ENCODE results near the gene CD9.
"Not testable (repeated sequence)": the region's sequence is repeated elsewhere in the genome, so short reads cannot be mapped to it uniquely, and the experiment has no call there.

CD9 gene, protein sequence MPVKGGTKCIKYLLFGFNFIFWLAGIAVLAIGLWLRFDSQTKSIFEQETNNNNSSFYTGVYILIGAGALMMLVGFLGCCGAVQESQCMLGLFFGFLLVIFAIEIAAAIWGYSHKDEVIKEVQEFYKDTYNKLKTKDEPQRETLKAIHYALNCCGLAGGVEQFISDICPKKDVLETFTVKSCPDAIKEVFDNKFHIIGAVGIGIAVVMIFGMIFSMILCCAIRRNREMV

DNA sequence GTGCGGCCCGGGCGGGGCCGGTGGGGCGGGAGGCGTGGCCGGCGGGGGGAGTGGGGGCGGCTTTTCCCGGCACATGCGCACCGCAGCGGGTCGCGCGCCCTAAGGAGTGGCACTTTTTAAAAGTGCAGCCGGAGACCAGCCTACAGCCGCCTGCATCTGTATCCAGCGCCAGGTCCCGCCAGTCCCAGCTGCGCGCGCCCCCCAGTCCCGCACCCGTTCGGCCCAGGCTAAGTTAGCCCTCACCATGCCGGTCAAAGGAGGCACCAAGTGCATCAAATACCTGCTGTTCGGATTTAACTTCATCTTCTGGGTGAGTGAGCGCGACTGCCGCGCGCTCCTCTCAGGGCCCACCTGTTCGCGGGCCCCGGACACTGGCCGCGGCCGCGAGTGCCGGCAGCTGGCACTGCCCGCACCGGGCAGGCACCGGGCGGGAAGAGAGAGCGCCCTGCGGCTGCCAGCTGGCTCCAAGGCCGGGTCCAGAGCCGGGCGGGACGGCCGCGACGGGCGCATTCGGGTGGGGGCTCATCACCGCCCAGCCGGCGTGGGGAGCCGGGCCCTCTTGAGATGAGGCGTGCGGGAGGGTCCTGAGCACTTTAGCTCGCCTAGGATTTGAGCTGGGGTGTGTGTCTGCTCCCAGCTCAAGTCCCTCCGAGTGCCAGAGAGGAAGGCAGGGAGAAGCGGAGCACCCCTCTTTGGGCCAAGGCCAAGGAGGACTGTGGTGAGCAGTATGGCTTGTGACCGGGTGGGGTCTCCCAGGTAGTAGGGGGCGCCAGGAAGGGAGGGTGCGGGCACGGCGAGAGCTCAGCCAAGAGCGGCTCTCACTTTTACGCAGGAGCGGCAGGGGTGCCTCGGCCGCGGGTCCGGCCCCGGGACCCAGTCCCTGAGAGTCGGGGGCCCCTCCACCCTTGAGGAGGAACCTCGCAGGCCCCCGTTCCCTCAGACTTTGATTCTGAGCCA is at the start of gene CD9:
Gene CD9, plus strand, starts transcription at position 145 of the 957 bp plus-strand sequence. Its CDS starts 100 bp downstream, at position 245.
- peak in 24 of 56 donors; percentile 22 to 74 (median 51) for DNase-seq

DNA sequence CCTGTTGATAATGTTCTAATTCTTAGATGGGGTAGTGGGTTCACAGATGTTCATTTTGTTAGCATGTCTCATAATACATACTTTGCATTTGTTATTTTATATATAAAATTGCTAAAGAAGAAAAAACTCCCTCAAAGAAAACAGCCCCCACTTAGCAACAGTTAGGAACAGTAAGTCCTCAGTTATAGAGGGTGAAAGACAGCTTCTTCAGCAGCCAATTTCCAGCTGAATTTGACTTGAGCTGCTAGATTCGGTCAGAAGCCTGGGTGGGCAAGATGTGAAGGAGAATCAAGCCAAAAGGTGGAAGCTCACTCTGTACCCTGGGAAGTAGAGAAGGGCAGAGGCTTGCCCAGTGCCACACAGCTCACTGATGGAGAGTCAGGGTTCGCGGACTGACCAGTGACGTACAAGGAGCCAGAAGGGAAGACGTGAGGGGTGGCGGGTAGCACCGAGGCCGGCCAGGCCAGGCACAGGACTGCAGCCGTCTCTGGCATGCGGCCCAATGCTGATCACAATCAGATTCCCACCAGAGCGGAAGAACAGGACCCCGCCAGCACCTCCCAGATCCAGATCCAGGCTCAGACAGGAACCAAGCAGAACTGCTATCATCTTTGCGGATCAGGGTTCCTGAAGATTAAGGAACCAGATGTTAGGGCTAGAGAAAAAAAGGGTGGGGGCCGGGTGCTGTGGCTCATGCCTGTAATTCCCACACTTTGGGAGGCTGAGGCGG is 45.3 kb upstream of the CD9 start:
- DNase-seq, result peak in 3 of 56 donors; percentile 8 to 40 (median 10)

DNA sequence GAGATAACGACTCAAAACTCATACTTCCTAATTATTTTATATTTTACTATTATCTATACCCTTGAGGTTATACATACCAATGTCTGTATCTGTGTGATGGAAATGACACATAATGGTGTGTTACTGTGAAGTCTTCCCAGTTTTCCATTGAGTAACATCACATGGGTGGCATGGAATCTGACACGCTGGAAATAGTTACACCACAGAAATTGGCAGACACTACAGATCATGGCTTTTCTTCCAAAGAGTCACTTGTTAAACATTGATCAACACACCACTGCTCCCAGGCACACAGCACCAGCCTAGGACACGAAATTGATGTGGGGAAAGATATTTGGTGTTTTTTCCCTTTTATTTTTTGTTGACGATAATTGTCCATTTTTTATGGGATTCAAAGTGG is 42.7 kb upstream of the CD9 start:
- DNase-seq, result no peak

DNA sequence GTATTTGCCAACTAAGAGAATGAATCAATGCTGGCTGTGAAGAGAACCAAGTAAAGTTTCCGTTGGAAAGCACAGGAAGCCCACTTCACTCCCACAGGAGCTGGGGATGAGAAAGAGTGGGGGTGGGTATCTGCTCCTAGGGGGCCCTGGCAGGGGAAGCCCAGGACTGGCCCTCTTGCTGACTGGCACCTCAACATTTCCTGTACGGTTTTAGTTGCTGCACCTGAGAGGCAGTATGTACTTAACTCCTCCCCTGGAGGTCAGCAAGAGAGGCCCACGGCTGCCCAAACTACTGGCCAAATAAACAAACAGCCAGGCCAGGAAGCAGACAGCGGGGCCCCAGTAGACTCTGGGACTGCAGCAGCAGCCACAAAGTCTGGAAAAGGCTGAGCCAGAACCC is 41.9 kb upstream of the CD9 start:
- DNase-seq, result no peak

DNA sequence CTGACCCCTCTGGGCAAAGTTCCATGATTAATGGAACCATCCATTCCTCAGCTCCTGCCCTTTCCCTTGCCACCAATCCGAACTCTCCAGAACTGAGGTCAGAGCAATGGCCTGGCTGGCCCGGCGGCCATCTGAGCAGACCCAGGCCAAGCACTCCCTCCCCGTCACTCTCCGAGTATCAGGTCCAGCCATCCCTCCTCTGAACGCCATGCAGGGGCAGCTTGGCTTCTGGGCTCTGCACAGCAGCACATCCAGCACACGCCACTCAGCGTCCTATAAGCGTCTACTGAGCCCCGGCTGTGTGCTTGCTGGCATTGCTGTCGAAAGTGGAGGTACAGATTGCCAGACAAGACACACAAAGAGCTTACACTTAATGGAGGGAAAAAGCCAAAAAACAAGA is 41.5 kb upstream of the CD9 start:
- DNase-seq, result no peak

DNA sequence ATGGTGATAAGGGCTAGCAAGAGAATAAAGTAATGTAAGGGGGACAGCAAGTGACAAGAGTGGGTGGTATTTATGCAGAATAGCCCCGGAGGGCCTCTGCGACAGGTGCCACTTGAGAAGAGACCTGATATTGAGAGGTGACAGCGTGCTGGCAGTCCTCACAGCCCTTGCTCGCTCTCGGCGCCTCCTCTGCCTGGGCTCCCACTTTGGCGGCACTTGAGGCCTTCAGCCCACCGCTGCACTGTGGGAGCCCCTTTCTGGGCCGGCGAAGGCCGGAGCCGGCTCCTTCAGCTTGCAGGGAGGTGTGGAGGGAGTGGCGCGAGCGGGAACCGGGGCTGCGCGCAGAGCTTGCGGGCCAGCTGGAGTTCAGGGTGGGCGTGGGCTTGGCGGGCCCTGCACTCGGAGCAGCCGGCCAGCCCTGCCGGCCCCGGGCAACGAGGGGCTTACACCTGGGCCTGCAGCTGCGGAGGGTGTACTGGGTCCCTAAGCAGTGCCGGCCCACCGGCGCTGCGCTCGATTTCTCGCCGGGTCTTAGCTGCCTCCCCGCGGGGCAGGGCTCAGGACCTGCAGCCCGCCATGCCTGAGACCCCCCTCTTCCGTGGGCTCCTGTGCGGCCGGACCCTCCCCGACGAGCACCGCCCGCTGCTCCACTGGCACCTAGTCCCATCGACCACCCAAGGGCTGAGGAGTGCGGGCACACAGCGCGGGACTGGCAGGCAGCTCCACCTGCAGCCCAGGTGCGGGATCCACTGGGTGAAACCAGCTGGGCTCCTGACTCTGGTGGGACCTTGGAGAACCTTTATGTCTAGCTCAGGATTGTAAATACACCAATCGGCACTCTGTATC is 40.8 kb upstream of the CD9 start:
- DNase-seq, result not testable (repeated sequence)

DNA sequence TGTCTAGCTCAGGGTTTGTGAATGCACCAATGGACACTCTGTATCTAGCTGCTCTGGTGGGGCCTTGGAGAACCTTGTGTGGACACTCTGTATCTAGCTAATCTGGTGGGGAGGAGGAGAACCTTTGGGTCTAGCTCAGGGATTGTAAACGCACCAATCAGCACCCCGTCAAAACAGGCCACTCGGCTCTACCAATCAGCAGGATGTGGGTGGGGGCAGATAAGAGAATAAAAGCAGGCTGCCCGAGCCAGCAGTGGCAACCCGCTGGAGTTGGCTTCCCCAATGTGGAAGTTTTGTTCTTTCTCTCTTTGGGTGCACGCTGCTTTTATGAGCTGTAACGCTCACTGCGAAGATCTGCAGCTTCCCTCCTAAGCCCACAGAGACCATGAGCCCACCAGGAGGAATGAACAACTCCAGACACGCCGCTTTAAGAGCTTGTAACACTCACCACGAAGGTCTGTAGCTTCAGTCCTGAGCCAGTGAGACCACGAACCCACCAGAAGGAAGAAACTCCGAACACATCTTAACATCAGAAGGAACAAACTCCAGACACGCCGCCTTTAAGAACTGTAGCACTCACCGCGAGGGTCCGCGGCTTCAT is 40.1 kb upstream of the CD9 start:
- DNase-seq, result not testable (repeated sequence)

DNA sequence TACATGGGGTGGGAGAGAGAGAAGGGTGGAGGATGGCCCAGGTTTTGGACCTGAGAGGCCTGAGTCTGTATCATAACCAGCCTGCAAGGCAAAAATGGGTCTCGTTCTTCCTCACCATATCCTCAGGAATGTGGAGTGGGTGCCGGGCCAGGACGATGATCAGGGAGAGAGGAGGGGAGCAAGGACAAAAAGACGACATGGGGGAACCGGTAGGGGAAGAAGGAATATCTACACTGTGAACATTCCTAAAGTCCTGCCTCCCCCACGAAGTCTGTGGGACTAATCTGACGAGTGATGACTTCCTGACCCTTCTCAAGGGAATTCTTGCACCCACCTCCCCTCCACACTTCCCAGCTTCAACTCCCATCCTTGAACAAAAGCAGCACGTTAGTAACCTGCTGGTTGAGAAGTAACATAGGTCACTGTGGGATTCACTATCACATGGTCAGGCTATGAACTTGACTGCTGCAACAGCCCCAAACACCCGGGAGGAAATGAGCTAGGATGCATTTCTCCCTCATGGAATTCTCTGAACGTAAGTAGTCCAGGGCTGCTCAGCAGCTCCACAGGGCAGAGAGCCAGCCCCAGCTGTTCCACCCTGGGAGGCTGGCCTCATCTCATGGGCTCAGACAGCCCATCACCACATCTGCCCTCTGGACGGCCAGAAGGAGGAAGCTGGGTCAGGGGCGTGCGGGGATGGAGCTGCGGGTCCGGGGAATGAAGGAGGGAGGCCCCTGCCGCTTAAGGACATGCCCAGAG is 38.9 kb upstream of the CD9 start:
- peak in 1 of 56 donors; percentile 28 for DNase-seq

DNA sequence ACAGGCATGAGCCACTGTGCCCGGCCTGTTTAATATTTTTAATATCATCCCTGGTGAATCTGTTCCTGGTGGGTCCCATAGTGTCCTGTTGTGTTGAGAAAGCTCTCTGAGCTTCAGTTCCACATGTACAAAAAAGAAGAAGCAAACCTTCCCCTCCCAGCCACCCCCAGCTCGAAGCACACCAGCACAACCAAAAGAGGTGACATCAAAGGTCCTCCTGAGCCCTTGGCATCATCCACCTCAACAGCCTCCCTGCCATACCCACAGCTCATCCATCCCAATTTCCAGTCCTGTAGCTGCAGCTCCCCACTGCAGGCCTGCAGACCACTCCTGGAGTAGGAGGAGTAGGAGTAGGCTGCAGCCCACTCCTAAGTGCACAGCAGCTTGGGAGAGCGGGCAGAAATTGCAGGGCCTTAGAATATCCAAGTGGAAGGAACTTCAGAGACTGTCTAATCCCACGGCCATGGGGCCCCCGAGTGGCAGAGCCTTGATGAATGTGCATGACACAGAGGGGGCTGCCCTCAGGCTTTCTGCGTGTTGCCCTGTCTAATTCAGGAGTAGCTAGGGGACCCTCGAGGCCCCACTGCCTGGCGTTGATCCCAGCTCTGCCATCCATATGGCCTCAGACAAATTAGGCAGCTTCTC is 36.7 kb upstream of the CD9 start:
- DNase-seq, result no peak

DNA sequence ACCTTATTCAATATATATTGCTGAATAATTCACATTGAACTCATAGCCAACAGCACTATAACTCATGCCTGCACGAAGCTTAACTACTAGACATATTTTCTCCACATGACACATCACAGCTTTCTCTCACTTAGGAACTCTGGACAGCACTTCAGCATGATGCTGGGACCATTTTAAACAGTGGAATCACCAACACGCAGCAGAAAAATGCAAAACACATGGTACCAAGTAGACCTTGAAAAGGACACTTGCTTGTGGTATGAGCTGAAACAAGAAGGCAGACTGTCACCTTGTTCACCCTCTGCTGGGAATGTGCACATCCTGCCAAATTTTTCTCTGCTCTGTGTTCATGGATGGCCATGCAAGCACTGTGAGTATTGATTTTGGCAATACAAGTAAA is 34.8 kb upstream of the CD9 start:
- DNase-seq, result no peak

DNA sequence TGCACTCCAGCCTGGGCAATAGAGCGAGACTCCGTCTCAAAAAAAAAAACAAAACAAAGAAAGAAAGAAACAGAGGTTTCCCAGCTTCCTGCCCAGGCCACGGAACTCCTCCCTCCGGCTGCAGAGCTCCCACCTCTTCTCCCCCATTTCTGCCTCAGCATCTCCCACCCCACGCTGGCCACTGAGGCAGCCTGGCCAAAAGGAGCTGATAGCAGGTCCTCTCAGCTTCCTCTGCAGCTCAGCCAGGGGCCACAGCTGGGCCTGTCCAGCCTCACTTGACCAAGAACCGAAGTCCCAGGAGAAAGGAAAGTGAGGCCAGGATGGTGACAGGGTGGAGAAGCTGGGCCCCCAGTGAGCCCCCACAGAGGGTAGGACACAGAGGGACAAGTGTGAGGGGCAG is 33.4 kb upstream of the CD9 start:
- DNase-seq, result no peak

DNA sequence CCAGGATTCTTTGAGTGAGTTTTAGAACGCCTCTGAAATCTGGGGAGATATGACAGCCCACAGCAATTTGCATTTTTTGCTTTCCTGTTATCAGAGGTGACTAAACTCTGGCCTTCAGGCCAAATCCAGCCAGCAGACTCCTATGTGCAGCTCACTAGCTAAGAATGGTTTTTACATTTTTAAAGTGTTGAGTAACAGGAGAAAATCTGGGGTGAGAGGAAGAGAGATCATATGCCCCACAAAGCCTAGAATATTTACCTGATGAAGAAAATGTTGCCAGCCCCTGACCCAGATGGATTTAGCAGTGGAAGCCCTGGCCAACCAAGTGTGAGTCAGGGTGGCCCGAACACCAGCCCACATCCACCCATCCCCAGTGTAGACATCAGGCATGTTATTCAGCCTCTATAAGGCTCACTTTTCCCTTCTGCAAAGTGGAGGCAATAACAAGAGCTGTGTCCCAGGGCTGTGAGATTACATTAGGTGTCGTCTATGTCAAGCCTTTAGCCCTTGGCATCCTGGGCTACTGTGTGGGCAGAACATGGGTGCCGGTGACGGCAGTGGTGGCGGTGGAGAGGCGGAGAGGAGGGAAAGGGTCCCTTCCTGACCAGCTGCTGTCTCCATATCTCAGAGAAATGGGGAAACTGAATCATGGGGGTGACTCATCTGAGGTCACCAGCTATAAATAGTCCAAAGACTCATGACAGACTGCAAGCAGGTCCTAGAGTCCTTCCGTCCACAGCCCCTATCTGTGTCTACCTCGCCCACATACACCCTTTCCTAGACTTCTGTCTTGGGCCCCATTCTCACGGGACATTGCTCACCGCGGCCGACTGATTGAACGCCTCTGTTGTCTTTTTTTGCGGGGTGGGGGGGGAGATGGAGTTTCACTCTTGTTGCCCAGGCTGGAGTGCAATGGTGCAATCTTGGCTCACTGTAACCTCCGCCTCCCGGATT is 32.6 kb upstream of the CD9 start:
- peak in 7 of 56 donors; percentile 14 to 63 (median 30) for DNase-seq

DNA sequence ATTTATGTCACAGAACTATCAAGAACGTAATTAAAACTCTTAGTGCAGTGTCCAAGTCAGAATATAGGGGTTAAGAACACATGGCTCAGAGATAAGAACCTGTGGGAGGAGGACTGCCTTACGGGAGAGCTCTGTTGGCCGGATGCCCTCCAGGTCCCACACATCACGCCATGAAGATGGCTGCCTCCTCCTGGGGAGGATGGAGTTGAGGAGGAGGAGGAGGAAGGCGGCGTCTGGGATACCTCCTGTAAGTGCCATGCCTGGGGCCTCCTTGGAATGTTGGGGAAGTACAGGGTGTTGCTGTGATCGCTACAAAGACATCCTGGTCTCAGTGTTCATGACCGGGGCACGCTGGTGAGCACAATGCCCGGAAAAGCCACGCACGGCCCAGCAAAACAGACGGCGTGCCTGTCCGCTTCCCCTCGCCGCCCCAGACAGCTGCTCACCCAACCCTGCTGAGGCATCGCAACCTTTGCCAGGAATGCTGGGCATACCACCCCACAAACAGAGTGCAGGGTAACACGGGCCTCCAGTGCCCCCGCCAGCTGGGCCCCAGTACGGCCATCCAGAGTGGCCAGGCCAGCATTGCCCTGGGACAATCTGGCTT is 28.7 kb upstream of the CD9 start:
- no peak for DNase-seq

DNA sequence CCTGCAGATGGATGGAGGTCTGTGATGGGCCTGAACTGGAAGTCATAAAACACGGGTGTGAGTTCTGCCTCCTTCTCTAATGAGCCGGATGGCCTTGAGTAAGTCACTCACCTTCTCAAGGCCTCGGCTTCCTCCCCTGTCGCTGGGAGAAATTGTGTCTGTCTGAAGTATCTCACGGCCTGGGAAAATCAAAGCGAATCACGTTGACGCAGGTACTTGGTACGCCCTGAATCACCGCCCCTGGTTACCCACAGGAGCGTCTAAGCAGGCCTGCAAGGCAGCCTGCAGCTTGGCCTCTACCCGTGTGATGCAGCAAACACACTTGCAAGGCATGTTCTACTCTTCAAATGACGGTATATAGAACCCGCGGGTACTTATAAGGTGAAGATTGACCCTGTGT is 28.1 kb upstream of the CD9 start:
- no peak for DNase-seq

DNA sequence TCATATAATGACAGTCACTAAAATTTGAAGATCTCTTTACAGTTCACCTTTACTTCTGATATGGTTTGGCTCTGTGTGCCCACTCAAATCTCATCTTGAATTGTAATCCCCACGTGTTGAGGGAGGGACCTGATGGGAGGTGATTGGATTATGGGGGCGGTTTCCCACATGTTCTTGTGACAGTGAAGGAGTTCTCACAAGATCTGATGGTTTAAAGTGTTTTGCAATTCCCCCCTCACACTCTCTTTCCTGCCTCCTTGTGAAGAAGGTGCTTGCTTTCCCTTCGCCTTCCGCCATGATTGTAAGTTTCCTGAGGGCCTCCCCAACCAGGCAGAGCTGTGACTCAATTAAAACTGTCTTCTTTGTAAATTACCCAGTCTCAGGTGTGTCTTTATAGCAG is 27.3 kb upstream of the CD9 start:
- DNase-seq, result no peak

DNA sequence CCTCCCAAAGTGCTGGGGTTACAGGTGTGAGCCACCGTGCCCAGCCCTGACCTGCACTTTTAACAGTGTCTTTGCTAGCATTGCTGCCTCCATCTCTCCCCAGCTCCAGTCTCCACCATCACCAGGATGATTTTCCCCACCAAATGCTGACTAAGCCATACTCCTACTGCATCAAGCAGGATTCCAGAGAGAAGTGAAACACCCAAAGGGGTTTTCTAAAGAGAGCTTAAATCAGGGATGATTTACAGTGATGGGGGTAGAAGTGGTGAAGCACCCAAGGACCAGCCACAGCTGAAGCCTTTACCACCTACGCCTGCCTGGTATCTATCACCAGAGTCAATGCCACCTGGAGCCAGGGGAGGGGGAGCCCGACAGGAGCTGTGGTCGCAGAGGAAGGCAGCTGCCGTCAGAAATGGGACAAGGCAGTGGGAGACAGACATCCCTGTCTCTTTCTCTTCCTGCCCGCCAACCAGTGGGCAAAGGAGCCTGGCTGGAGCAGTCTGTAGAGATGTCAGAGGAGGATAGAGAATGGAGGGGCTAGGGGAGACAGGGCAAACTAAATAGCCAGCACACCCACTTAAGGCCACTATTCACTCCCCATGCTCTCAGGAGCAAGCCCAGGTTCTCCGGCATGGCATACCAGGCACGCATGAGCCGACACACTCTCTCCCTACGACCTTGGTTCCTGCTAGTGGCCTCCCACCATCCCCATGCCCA is 22.4 kb upstream of the CD9 start:
- no peak for DNase-seq

All from amygdala (tissue), 56 donors.